BJ (cell line): ENCODE data around the gene PPP2CA. TPM values are rescaled to one million over a fixed set of nuclear protein-coding genes. Genes with fewer than 3 reads are reported as not detected.
A peak's percentile ranks its signal among the peaks of the same experiment; 100 is the strongest.

ENCODE experiments used
- CTCF ChIA-PET: fragments of 350-600 bp; formaldehyde crosslinking; extraction: SDS; loops from one replicate; lab custom pipeline; 2021; ENCODE audit warnings: antibody characterized with exemption, inconsistent platforms; lab: Yijun Ruan, JAX
- POLR2A ChIA-PET: fragments of 300-600 bp; sonication (Branson Sonifier 250); formaldehyde crosslinking; extraction: SDS; loops from one replicate; lab custom pipeline; 2021; ENCODE audit warnings: antibody characterized with exemption; lab: Charles Lee
- DNase-seq: peaks from one replicate; pipeline ENCODE4 v3.0.0-alpha.2; 2011; ENCODE audit warnings: low read depth
- H3K27me3 ChIP-seq: 2 replicates; pipeline ENCODE4 v1.6.0; 2011; ENCODE audit warnings: low read length; ENCODE audit not compliant: control insufficient read depth, insufficient read depth
- H3K36me3 ChIP-seq: 2 replicates; pipeline ENCODE4 v1.5.1; 2011; ENCODE audit warnings: low read length; ENCODE audit not compliant: control insufficient read depth, insufficient read depth
- H3K4me3 ChIP-seq: 2 replicates; pipeline ENCODE4 v1.5.1; 2011; ENCODE audit warnings: low read depth, mild to moderate bottlenecking, control low read depth, low read length
- polyA minus RNA-seq: library from RNA; depleted of rRNA, polyadenylated mRNA; stranded (reverse); fragments of >200 nt; gene quantifications from 2 replicates; pipeline ENCODE4 v1.2.3, GENCODE V29; 2011; rRNA and poly(A)+ RNA removed
- polyA plus RNA-seq: library from polyadenylated mRNA; depleted of rRNA; stranded (reverse); fragments of >200 nt; gene quantifications from 2 replicates; pipeline ENCODE4 v1.2.3, GENCODE V29; 2011; rRNA removed
- TF ChIP-seq, protein P1 (sequence below): IDR thresholded peaks from 2 replicates; pipeline ENCODE4 v1.5.1; 2011; ENCODE audit warnings: low read depth, mild to moderate bottlenecking, control low read depth, inconsistent platforms, low read length, moderate library complexity; ENCODE audit not compliant: insufficient read depth

PPP2CA gene
- polyA plus RNA-seq = 77.1 and 121 TPM in 2 replicates
- 25.6 and 32.1 TPM in 2 replicates for polyA minus RNA-seq

DNA sequence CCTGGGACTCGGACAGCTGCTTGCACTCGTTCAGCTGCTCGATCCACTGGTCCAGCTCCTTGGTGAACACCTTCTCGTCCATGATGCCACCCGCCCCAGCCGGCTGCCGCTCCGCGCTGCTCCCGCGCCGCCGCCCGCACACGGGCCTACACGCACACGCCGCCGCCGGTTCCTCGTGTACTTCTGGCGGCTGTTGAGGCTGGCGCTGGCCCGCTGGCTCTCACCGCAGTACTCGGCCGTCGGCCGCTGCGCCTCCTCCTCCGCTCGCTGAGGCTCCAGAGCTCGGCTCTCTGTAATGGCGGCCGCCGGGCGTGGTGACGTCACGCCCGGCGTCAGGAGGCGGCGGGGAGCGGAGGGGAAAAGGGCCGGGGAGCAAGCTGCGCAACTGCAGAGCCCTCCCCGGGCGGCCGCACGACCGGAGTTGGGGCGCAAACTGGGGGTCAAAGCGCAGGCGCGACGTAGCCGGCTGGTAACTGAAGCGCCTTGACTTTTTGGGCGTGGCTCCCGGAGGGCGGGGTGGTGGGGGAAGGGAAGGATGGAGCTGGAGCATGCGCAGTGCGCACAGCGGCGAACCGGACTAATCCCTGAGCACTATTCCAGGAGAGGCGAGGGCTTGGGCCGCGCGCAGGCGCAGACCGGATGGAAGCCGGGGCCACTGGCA, at the start of gene PPP2CA:
Gene PPP2CA (minus strand): TSS at position 294 of the 661 bp plus-strand sequence. CDS start 212 bp downstream, at position 82.
- DNase-seq = peak; percentile 98

GRCh38 chr5:134273642-134274395, 47.9 kb upstream of the PPP2CA start:
- Histone ChIP-seq H3K36me3 (no peaks in the 10 kb centered on the region), H3K4me3 (no peak overlapping the region), H3K27me3 (peaks cover 5% of the 10 kb centered on the region; the same call in 1 of the 2 replicates)
- POLR2A ChIA-PET = no interaction called here
- CTCF ChIA-PET = interaction anchor here (0.7 to 2.0 kb wide), 2 partner anchors 89 to 233 kb away, joined by 3 to 5 read pairs; no protein-coding TSS in a partner anchor
- DNase-seq = no peak
- TF ChIP-seq, protein P1, sequence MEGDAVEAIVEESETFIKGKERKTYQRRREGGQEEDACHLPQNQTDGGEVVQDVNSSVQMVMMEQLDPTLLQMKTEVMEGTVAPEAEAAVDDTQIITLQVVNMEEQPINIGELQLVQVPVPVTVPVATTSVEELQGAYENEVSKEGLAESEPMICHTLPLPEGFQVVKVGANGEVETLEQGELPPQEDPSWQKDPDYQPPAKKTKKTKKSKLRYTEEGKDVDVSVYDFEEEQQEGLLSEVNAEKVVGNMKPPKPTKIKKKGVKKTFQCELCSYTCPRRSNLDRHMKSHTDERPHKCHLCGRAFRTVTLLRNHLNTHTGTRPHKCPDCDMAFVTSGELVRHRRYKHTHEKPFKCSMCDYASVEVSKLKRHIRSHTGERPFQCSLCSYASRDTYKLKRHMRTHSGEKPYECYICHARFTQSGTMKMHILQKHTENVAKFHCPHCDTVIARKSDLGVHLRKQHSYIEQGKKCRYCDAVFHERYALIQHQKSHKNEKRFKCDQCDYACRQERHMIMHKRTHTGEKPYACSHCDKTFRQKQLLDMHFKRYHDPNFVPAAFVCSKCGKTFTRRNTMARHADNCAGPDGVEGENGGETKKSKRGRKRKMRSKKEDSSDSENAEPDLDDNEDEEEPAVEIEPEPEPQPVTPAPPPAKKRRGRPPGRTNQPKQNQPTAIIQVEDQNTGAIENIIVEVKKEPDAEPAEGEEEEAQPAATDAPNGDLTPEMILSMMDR = no peak

More for the DNA sequence above, at the start of gene PPP2CA:
- POLR2A ChIA-PET = interaction anchor here (0.8 to 1.4 kb wide), 2 partner anchors 21 to 27 kb away, joined by 3 to 10 read pairs; no protein-coding TSS in a partner anchor
- Histone ChIP-seq H3K4me3 (peak within 1 kb of the TSS; percentile 99), H3K36me3 (no peaks in the 10 kb centered on the region), H3K27me3 (no peaks in the 10 kb centered on the region)
- TF ChIP-seq, protein P1 = no peak
- CTCF ChIA-PET = interaction anchor here (0.6 to 2.7 kb wide), 4 partner anchors 16 to 42 kb away, joined by 3 to 7 read pairs (median 3); no protein-coding TSS in a partner anchor

DNA sequence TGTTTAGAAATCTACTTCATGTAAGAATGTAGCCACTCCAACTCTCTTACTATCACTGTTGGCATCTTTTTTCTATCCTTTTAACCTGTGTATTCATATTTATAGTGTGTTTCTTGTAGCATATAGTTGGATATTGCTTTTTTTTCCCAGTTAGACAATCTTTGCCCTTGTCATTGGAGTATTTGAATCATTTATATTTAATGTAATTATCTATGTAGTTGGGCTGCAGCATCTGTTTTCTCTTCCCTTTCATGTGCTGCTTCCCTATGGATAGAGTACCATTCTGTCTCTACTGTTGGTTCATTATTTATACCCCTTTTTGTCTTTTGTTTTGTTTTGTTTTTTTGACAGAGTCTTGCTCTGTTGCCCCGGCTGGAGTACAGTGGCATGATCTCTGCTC, 45.2 kb upstream of the PPP2CA start:
- no peak overlapping the region for H3K4me3 ChIP-seq
- CTCF ChIA-PET = no interaction called here
- no peaks in the 10 kb centered on the region for H3K36me3 ChIP-seq
- no peak for DNase-seq
- POLR2A ChIA-PET = no interaction called here
- TF ChIP-seq, protein P1 = no peak
- H3K27me3 ChIP-seq = peaks cover 3% of the 10 kb centered on the region; the same call in 1 of the 2 replicates

DNA sequence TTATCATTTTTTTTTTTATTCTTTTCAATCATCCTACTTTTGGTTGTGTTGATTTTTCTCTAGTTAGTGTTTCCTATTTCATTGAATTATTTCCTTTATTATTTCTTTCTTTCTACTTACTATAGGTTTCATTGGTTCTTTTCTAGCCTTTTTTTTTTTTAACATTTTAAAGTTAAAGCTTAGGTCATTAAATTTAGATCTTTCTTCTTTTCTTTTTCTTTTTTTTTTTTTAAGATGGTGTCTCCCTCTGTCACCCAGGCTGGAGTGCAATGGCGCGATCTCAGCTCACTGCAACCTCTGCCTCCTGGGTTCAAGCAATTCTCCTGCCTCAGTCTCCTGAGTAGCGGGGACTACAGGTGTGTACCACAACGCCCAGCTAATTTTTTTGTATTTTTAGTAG, 43.0 kb upstream of the PPP2CA start:
- Histone ChIP-seq H3K36me3 (no peaks in the 10 kb centered on the region), H3K27me3 (0 out of 2 replicates have a peak, but pooled peaks cover 1% of the 10 kb centered on the region), H3K4me3 (no peak overlapping the region)
- ChIA-PET POLR2A (no interaction called here), CTCF (no interaction called here)
- no peak for DNase-seq
- TF ChIP-seq, protein P1 = no peak
